CD4-positive, alpha-beta T cell treated with Interleukin-17A for 1 hour (primary cell): ENCODE results near the gene PARD3B.

Source experiments
- DNase-seq: peaks from one replicate; pipeline ENCODE4 v3.0.0-alpha.2; 2020

Gene PARD3B

DNA sequence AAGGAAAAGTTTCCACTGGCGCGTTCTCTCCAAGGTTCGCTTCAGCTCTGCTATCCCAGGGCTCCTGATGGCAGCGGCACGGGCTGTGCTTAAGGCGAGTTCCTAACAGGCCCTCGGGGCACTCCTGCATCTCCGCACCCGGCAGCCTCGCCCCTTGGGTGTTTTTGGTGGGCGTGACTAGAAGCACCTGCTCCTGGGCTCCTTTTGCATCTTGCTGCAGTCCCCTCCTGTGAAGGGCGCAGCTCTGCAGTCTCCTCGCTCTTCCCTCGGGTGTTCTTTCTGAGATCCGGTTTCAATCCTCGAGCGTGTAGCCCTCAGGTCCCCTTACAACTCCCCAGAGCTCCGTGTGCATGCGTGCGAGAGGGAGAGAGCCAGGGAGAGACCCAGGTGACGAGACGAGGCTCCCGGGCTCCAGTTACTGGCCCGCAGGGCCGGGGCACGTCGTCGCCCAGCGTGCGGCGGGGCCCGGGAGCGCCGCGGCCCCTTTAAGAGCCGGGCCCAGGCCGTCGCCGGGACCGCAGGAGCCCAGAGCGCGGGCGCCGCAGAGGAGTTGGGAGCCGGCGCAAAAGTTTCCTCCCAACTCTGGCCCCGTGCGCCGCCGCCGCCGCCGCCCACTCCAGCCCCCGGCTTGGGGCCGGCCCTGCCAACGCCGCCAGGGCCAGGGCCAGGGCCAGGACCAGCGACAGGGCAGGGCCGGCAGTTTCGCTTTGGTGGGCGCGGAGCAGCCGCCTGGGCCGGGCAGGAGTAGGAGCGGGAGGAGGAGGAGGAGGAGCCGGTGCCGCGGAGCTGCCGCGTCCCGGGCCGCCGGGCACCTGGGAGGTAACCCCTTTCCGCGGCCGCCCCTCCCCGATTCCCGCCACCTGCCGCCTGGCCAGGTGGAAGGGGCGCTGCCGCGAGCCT lies at the start of gene PARD3B:
Gene PARD3B, plus strand, starts transcription at position 515 of the 900 bp plus-strand sequence. CDS start 525 bp downstream, outside the sequence.
- DNase-seq, result no peak

GRCh38 chr2:204496779-204497178 lies 48.5 kb upstream of the PARD3B start:
- no peak for DNase-seq

DNA sequence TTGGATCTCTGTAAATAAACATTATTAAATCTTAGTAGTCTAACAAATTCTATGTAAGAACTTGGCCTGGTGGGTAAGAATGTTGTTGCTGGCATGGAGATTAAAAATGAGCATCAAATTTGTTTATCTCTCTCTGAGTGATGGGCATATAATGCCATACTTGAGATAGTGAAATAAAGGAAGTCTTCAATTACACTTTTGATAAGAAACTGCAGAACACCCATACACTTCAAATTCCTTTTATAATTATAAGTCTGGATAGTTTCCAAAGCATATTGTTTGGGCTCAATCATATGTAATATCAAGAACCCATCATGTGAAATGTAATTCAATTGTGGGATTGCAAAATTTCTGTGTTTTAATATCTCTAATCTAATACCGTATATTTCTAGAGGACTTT lies 47.4 kb upstream of the PARD3B start:
- no peak for DNase-seq

DNA sequence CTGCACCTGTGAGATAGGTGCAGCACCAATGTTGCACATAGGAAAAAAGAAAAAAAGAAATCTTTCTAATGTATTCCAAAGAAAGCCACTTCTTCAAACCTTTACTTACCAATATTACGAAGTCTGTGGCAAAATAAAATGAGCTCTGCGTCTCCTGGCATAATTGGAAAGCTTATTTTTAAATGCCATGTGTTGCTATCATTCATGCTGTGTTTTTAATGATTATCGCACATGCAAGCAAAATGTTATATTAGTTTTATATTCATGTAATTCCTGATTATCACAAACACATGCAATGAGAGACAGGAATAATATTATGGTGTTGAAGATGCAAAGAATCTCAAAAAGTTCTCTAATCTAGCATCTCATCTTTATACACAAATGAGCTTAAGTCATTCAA lies 47.0 kb upstream of the PARD3B start:
- no peak for DNase-seq

GRCh38 chr2:204503869-204504268 lies 41.4 kb upstream of the PARD3B start:
- no peak for DNase-seq

DNA sequence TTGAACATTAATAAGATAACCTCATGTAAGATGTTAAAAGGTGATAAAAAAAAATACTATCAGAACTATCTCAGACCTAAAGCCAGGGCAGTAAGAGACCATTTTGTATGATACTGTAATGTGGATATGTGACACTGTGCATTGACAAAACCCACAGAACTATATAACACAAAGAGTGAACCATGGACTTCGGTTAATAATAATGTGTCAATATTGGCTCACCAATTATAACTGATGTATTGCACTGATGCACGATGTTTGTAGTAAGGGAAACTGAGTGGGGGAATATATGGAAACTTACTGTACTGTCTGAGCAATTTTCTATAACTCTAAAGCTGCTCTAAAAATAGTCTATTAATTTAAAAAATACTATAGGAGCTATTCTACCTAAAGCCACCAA lies 40.7 kb upstream of the PARD3B start:
- DNase-seq, result no peak

DNA sequence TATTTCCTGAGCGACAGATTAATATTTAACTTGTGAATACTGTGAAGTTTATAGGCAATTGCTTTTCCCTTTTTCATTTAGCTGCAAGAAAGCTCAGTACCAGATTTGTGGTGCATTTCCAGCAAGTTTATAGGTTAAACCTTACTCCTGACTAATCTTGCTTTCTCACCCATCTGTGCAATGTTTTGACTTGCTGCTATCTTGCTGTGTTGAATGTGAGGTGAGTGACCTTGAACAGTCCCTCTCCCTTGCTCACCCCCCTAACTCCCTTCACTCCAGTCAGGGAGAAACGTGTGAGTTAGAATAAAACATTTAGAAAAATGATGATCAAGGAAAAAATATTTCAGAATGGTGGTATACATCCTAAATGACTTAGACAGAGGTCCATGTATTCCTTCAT lies 39.8 kb upstream of the PARD3B start:
- DNase-seq, result no peak

DNA sequence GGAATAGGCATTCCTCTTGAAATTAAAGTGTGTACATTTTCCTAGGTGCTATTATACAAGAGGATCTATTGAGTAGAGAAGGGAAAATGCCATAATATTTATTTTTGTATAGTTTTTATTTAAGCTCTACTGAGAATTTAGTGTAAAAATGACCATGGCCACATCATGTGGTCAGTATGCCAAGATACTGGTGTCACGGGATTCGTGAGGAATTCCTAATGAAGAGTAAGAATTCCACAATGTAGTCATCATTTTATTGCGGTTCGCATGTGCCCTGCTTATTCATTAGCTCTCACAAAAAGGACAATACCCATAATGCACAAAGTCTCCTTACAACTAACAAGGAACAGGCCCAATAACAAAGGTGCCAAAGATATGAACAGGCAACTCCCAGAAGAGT lies 39.3 kb upstream of the PARD3B start:
- no peak for DNase-seq

DNA sequence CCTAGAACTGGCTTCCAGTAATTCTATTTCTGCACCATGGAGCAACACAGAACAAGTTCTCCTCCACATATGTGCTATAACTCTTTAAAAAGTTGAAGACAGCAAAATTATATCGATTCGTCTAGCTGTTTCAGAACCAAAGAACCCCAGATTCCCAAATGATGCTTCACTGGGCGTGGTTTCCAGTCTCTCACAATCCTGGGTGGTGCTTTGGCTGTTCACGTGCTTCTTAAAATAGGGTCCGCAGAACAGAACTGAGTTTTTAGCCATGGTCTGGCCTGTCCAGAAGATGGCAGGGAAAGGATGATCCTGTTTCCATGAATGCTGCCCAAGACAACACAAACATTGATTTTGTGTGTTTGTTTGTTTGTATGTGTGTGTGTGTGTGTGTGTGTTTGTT lies 37.6 kb upstream of the PARD3B start:
- no peak for DNase-seq

- DNase-seq, result no peak
These were observed 34.4 kb upstream of the PARD3B start for GRCh38 chr2:204510709-204511420.

DNA sequence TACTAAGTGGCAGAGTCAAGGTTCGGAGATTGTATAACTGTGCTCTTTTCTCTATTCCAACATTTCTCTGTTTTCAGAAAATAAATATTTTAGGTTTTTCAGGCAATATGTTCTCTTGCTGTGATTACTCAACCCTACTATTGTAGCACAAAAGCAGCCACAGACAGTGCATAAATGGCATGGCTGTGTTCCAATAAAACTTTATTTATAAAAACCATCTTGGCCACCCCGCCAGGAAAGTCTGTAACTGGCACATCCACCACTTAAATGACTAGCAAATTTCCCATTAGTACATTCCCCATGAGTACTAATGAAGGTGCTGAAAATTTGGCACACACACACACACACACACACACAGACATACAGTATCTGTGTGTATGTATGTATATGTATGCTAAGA lies 30.8 kb upstream of the PARD3B start:
- no peak for DNase-seq

GRCh38 chr2:204515416-204515815 lies 29.9 kb upstream of the PARD3B start:
- no peak for DNase-seq

GRCh38 chr2:204517154-204517553 lies 28.1 kb upstream of the PARD3B start:
- no peak for DNase-seq

- DNase-seq, result no peak
These were observed 15.3 kb upstream of the PARD3B start for GRCh38 chr2:204529795-204530463.

- DNase-seq, result no peak
These were observed 14.8 kb upstream of the PARD3B start for GRCh38 chr2:204530464-204530805.

DNA sequence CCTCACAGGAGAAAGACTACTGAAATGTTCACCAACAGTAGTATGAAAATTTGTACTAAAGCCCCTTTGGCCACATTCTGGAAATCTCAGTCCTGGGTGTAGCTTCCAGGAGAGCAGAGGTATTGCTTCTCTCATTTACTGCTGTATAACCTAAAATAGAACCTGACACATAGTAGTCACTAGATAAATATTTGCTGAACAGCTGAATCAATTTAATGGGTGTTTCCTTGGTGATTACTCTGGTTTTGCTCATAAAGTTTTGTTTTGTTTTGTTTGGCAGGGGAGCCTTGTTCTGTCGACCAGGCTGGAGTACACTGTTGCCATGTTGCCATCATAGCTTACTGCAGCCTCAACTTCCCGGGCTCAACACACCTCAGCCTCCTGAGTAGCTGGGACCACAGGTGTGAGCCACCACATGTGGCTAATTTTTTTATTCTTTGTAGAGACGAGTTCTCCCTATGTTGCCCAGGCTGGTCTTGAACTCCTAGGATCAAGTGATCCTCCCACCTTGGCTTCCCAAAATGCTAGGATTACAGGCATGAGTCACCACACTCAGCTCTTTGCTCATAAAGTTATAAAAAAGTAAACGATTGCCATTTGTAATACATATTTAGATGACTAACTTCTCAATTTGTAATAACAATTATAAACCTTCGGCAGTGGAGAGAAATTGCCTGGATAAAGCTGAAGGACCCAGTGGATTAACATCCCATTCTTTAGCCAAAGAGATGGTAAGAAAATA lies 11.5 kb upstream of the PARD3B start:
- no peak for DNase-seq

GRCh38 chr2:204535356-204535755 lies 9.9 kb upstream of the PARD3B start:
- DNase-seq, result no peak

DNA sequence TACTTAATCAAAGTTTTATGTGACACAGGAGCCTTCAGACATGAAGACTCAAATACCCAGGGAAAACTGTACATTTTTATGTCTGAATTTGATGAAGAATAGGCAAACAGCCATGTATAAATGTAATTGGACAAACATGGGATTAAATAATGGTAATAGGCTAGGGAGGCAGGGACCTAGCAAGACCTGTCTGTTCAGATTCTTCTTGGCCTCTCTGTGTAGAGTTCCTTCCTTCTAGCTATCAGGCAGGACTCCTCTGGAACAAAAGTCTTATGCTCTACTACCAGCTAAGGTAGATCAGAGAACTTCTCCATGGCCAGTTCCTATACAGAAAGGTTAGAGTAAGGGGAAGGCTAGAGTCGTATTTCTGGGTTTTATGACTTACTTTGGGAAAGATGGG lies 9.5 kb upstream of the PARD3B start:
- DNase-seq, result no peak

DNA sequence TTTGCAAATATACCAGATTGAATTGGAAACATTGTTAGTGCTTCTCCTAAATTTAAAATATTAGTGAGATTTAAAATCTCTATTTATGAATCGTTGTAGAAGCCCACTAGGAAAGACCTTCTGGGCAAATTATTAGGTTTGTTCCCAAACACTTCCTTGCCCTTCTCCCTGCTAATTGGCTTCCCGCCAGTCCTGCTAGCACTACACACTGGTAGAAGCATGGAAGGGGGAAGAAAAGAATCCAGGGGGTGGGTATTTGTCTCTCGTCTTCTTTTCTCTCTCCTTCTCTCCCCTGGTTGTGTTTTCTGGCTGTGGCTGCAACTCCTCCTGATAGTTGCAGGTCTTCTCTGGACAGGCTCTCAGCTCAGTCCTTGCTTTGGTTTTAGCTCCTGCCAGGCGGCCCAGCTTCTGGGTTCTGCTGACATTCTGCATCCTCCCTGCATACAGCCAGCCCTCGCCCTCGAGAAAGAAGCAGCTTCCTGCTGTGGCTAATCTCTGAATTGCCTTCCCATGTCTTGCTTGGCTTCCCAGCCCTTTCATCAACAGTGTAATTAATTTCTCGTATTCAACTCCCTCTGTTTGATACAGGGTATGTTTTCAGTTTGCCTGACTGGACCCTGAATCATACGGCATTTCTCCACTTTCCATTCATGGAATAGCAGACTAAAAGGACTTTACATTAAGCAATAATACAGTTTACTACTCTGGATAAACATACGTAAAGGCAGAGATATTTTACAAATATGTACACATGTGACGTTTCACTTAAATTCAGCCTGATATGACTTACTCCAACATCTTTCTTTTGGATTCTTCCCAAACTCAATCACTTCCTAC lies 6.9 kb upstream of the PARD3B start:
- DNase-seq, result no peak

DNA sequence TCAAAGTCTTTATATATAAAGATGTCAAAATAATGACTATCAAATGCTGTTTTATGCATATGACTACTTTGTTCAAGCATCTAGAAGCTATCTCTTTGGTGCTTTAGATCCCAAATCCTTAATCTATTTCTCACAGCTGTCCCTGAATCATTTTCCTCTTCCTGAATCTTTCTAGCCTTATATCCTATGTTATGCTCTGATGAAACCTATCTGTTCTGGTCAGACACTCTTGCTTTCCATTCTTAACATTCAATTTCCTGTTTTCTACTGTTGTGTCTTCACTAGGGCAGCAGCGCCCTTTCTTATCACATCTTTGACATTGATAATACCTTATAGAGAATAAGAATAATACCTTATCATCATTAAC lies 6.3 kb upstream of the PARD3B start:
- DNase-seq, result no peak

DNA sequence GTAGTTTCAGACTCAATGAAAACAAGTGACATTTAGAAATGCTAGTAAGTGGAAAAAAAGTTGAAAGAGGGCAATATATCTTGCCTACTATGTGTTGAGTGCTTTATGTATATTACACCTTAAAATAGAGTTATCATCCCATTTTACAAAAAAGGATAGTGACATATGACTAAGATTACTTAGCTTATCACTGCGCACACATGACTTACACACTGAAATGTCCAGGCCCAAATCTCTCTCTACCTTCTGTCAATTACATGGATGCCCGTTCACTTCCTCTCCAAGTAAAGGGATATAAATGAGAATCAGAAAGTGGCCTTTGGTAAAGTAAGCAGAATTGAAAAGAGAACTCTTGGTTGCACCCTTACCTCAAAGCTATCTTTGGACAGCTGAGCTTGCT lies 3.6 kb upstream of the PARD3B start:
- no peak for DNase-seq

DNA sequence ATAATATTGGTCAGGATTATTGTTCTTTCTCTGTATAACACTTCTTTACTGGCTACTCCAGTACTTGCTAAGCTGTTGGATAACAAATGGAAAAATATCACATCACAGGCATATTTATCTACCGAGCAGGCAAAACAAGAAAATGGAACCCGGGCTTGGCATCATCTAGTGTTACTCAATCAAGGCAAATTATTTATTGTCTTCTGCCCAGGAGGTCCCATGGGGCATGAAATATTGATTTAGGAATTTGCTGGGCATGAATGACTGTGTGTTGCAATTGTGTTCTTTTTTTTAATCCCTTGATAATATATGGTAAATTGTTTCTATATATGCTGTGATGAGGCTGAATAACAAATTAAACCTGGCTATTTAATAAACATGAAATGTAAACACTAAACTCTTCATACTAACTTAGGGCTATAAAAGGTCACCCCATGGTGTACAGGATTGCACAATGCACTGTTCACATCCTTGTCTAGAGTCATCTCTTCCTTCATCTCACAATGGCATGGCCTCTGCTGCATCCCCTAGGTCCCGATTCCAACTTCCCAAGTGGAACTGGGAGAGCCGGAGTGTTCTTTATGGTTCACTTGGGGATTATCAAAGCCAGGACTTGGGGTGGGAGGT lies 2.2 kb upstream of the PARD3B start:
- no peak for DNase-seq
